ENCODE data around the gene FBXO10. TPM values are rescaled to one million over a fixed set of nuclear protein-coding genes. Genes with fewer than 3 reads are reported as not detected.

FBXO10 gene
- total RNA-seq, 1 experiment from 2014 or later, result 5.3 TPM

- H3K27me3 ChIP-seq (ENCODE audit: insufficient read depth, low read length), result no peaks in the 10 kb centered on the region
- intact Hi-C loops (cut with micrococcal nuclease), result no loop called here
- CTCF ChIA-PET, result no interaction called here
- ATAC-seq (no peak), DNase-seq (ENCODE audit: low read depth, low spot score) (no peak)
- 0 out of 2 replicates have a peak, but pooled peaks cover 4% of the 10 kb centered on the region for H4K20me1 ChIP-seq (ENCODE audit: insufficient read depth)
- no peak overlapping the region for H2AFZ ChIP-seq (ENCODE audit: low read depth, low read length, poor library complexity, severe bottlenecking)
- H3K36me3 ChIP-seq (ENCODE audit: control insufficient read depth in 1 of 2, insufficient read depth in 2 of 2, low read length in 2 of 2), result 0 out of 4 replicates have a peak, but pooled peaks cover 4 to 6% of the 10 kb centered on the region in 2 experiments
- no peak overlapping the region for H3K27ac ChIP-seq (ENCODE audit: low read depth, low read length)
- H3K79me2 ChIP-seq (ENCODE audit: insufficient read depth, low read length), result peaks cover 22% of the 10 kb centered on the region
- no peak overlapping the region for H3K9ac ChIP-seq (ENCODE audit: low read length)
- RAD21 ChIA-PET (ENCODE audit: low non-redundant PET in 1 of 2, low total read pairs in 2 of 2, uncharacterized antibody in 2 of 2, unreplicated experiment in 2 of 2), result no interaction called here
- no TSS peak for BruUV-seq (replicated peaks)
- no peaks in the 10 kb centered on the region for H3K9me2 ChIP-seq (ENCODE audit: insufficient read depth)
- H3K9me3 ChIP-seq (ENCODE audit: control insufficient read depth in 1 of 2, insufficient read depth in 1 of 2, low read depth in 1 of 2, low read length in 2 of 2), result peaks cover 0 to 4% of the 10 kb centered on the region in 2 experiments; a peak in 2 of 4 replicates
- H3K4me1 ChIP-seq (ENCODE audit: control insufficient read depth in 1 of 2, insufficient read depth in 2 of 2, low read length in 2 of 2), result no peaks in the 10 kb centered on the region
- no peak overlapping the region for H3K4me2 ChIP-seq (ENCODE audit: low read length)
- H3K4me3 ChIP-seq (replicated peaks in 1 of 2; ENCODE audit: low read depth in 1 of 2, low read length in 2 of 2), result no peak overlapping the region
- POLR2A ChIA-PET, result no interaction called here
- TF ChIP-seq CTCF (IDR thresholded peaks at IDR 0.05 in 2 of 3, conservative IDR thresholded peaks at IDR 0.05 in 1 of 3; ENCODE audit: borderline replicate concordance in 1 of 3, insufficient read depth in 1 of 3, low read depth in 2 of 3, low read length in 2 of 3) (no peak), ATF3 (IDR thresholded peaks at IDR 0.05) (no peak), POLR2A (IDR thresholded peaks at IDR 0.05; ENCODE audit: borderline replicate concordance, extremely low read depth, insufficient read depth, insufficient read length) (no peak), EZH2phosphoT487 (IDR thresholded peaks at IDR 0.05; ENCODE audit: borderline replicate concordance) (no peak), MAX (IDR thresholded peaks at IDR 0.05) (no peak), CBX3 (IDR thresholded peaks at IDR 0.05; ENCODE audit: low read depth) (no peak), SIN3A (IDR thresholded peaks at IDR 0.05; ENCODE audit: low read depth) (no peak), POLR2AphosphoS5 (IDR thresholded peaks at IDR 0.05; ENCODE audit: low read depth, low read length) (no peak), FOSL1 (IDR thresholded peaks at IDR 0.05; ENCODE audit: low read depth) (no peak)
These were observed 11.3 kb downstream of the FBXO10 start for GRCh38 chr9:37564916-37565315.
